AG04450 (cell line): ENCODE results near the gene CFAP54. TPM values are rescaled to one million over a fixed set of nuclear protein-coding genes. Genes with fewer than 3 reads are reported as not detected.

Source experiments
- CTCF ChIA-PET: fragments of 300-600, 350-600 bp; formaldehyde crosslinking; extraction: SDS; loops from one replicate; lab custom pipeline; 2022; ENCODE audit warnings: antibody characterized with exemption, inconsistent platforms; lab: Charles Lee
- POLR2A ChIA-PET: fragments of 350-600 bp; formaldehyde crosslinking; extraction: SDS; loops from one replicate; lab custom pipeline; 2021; ENCODE audit warnings: antibody characterized with exemption, inconsistent platforms; lab: Yijun Ruan, JAX
- DNase-seq: peaks from one replicate; pipeline ENCODE4 v3.0.0-alpha.2; 2011; ENCODE audit warnings: low read depth, low spot score
- H3K27ac ChIP-seq: one replicate; pipeline ENCODE4 v1.5.1; 2012; ENCODE audit warnings: low read depth, low read length, control low read depth
- H3K27me3 ChIP-seq: one replicate; pipeline ENCODE4 v1.6.0; 2012; ENCODE audit warnings: low read length; ENCODE audit not compliant: control insufficient read depth, insufficient read depth
- H3K4me3 ChIP-seq: 2 replicates; pipeline ENCODE4 v1.5.1; 2011; ENCODE audit warnings: mild to moderate bottlenecking, low read depth, low read length, control low read depth
- H3K9me3 ChIP-seq: 2 replicates; pipeline ENCODE4 v1.5.1; 2012; ENCODE audit warnings: low read length; ENCODE audit not compliant: control insufficient read depth, insufficient read depth
- polyA plus RNA-seq: library from polyadenylated mRNA; depleted of rRNA; stranded (reverse); fragments of >200 nt; gene quantifications from 2 replicates; pipeline ENCODE4 v1.2.3, GENCODE V29; 2011
- TF ChIP-seq, protein P1 (sequence below): IDR thresholded peaks from 2 replicates; pipeline ENCODE4 v1.5.1; 2011; ENCODE audit warnings: low read depth, low read length, control low read depth, inconsistent platforms

Gene CFAP54
- polyA plus RNA-seq, 1 experiment = 0.82 TPM

DNA sequence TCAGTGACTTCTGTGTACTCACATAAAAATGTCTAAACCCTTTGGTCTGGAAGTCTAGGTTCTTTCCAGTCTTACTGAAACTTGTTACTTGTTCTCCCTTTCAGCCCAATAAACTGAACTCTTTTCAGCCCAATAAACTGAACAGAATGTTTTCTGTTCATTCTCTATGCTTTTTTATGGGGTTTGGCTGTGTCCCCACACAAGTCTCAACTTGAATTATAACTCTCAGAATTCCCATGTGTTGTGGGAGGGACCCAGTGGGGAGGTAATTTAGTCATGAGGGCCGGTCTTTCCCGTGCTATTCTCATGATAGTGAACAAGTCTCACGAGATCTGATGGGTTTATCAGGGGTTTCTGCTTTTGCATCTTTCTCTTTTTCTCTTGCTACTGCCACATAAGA is 402.7 kb downstream of the CFAP54 start:
- no peak overlapping the region for H3K27ac ChIP-seq
- CTCF ChIA-PET = no interaction called here
- H3K4me3 ChIP-seq = no peak overlapping the region
- TF ChIP-seq, protein P1, sequence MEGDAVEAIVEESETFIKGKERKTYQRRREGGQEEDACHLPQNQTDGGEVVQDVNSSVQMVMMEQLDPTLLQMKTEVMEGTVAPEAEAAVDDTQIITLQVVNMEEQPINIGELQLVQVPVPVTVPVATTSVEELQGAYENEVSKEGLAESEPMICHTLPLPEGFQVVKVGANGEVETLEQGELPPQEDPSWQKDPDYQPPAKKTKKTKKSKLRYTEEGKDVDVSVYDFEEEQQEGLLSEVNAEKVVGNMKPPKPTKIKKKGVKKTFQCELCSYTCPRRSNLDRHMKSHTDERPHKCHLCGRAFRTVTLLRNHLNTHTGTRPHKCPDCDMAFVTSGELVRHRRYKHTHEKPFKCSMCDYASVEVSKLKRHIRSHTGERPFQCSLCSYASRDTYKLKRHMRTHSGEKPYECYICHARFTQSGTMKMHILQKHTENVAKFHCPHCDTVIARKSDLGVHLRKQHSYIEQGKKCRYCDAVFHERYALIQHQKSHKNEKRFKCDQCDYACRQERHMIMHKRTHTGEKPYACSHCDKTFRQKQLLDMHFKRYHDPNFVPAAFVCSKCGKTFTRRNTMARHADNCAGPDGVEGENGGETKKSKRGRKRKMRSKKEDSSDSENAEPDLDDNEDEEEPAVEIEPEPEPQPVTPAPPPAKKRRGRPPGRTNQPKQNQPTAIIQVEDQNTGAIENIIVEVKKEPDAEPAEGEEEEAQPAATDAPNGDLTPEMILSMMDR = no peak
- POLR2A ChIA-PET = no interaction called here
- no peaks in the 10 kb centered on the region for H3K9me3 ChIP-seq
- DNase-seq = no peak
- no peaks in the 10 kb centered on the region for H3K27me3 ChIP-seq

DNA sequence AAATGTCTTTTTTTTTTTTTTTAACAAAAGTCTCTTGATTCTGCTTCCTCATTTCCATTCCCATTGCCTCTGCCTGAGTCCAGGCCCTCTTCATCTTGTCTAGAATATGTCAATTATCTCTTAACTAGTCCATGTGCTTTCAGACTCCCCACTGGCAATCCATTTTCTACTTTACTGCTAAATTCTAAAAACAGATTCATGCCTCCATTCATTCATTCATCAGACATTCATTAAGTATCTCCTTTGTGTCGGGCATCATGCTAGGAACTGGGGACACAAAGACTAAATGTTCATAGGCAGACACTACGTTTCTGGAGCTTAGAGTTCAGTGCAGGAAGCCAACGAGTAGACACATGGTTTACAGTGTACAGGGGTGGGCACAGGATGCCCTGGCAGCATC is 408.0 kb downstream of the CFAP54 start:
- ChIA-PET CTCF (no interaction called here), POLR2A (no interaction called here)
- TF ChIP-seq, protein P1 = no peak
- no peaks in the 10 kb centered on the region for H3K9me3 ChIP-seq
- H3K27me3 ChIP-seq = peaks cover 2% of the 10 kb centered on the region
- no peak overlapping the region for H3K4me3 ChIP-seq
- H3K27ac ChIP-seq = no peak overlapping the region
- DNase-seq = no peak

DNA sequence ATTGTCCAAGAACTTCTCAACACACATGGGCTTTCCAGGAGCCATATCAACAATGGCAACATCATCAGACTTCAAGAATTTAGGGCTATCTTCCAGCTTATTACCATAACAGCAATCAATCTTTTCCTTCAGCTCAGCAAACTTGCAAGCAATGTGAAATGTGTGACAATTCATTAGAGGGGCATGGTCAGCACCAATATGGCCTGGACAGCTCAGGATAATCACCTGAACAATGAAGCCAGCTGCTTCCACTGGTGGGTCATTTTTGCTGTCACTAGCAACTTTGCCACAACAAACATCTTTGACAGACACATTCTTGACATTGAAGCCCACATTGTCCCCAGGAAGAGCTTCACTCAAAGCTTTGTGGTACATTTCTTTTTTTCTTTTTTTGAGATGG is 411.8 kb downstream of the CFAP54 start:
- H3K9me3 ChIP-seq = no peaks in the 10 kb centered on the region
- no peak for DNase-seq
- H3K27ac ChIP-seq = no peak overlapping the region
- POLR2A ChIA-PET = no interaction called here
- no peak overlapping the region for H3K4me3 ChIP-seq
- TF ChIP-seq, protein P1 = no peak
- CTCF ChIA-PET = interaction anchor here (1.7 kb wide), 1 partner anchor 16 kb away, joined by 3 read pairs; no protein-coding TSS in a partner anchor
- peaks cover 2% of the 10 kb centered on the region for H3K27me3 ChIP-seq

DNA sequence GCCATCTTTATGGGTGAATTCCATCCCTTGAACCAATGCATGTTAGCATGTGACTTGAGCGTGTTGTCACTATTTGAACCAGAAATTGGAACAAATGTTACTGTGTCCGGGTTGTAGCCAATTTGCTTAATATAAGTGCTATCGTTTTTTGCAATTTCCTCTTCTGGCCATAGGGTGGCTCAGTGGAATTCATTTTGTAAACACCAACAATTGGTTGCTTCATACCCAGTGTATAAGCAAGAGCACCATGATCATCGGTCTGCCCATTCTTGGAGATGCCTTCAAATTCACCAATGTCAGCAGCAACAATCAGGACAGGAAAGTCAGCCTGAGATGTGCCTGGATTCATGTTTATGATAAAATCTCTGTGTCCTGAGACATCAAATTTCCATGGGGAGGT is 412.7 kb downstream of the CFAP54 start:
- POLR2A ChIA-PET = no interaction called here
- no peak for DNase-seq
- Histone ChIP-seq H3K4me3 (no peak overlapping the region), H3K27me3 (peaks cover 2% of the 10 kb centered on the region), H3K9me3 (peaks cover 3% of the 10 kb centered on the region; the same call in 1 of the 2 replicates), H3K27ac (no peak overlapping the region)
- TF ChIP-seq, protein P1 = no peak
- CTCF ChIA-PET = interaction anchor here (1.7 kb wide), 1 partner anchor 16 kb away, joined by 3 read pairs; no protein-coding TSS in a partner anchor

DNA sequence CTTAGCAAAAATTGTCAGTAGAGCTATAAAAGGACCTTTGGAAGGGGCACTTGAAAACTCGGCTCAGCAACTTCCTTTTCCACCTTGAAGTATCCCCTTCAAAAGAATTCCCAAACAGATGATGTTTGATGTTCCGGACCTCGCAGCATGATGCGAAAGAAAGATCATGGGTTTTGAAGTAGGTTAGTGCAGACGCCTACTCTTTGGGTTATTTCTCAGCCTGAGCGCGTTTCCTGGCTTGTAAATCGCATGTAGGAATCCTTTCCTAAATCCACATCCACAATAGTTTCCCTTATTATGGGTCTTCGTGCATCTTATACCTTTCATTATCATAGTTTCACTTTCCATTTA is 417.1 kb downstream of the CFAP54 start:
- Histone ChIP-seq H3K27ac (peak overlapping the region; percentile 83), H3K27me3 (no peaks in the 10 kb centered on the region), H3K9me3 (peaks cover 3% of the 10 kb centered on the region; the same call in 1 of the 2 replicates), H3K4me3 (peak overlapping the region; percentile 92)
- no peak for DNase-seq
- ChIA-PET POLR2A (interaction anchor here (0.5 kb wide), 1 partner anchor 804 kb away, joined by 4 read pairs; no protein-coding TSS in a partner anchor), CTCF (no interaction called here)
- TF ChIP-seq, protein P1 = no peak
